Heart right ventricle (tissue), 16 donors: ENCODE results near the gene HDHD5. TPM values are rescaled to one million over a fixed set of nuclear protein-coding genes. Genes with fewer than 3 reads are reported as not detected.

Source experiments
- ATAC-seq, 8 donors: fragments of 200-7000 bp; cut with Tn5 transposase; one replicate each; pipeline ENCODE4 v1.9.1; 2020; ENCODE audit warnings: mild to moderate bottlenecking in 8 of 8, moderate library complexity in 8 of 8, moderate number of reproducible peaks in 1 of 8
- DNase-seq, 2 donors: peaks; one replicate each; pipeline ENCODE4 v3.0.0-alpha.2; 2020
- H3K27ac ChIP-seq, 10 donors: fragments of 200-600 bp; sonication (generic) in 2 of 10; one replicate each; pipeline versions ENCODE4 v1.5.0 to v1.8.0; 2020 to 2022; ENCODE audit warnings: mild to moderate bottlenecking in 3 of 10
- H3K27me3 ChIP-seq, 7 donors: fragments of 200-600 bp; one replicate each; pipeline ENCODE4 v1.8.0; 2021 to 2022; ENCODE audit warnings: mild to moderate bottlenecking in 2 of 7
- H3K36me3 ChIP-seq, 9 donors: fragments of 200-600 bp; sonication (generic) in 1 of 9; one replicate each; pipeline versions ENCODE4 v1.5.0 to v1.8.0; 2020 to 2022; ENCODE audit warnings: mild to moderate bottlenecking in 2 of 9
- H3K4me1 ChIP-seq, 9 donors: fragments of 200-600 bp; sonication (generic) in 1 of 9; one replicate each; pipeline versions ENCODE4 v1.5.0 to v1.8.0; 2020 to 2022; ENCODE audit warnings: mild to moderate bottlenecking in 4 of 9
- H3K4me3 ChIP-seq, 10 donors: fragments of 200-600 bp; sonication (generic) in 2 of 10; one replicate each; pipeline versions ENCODE4 v1.5.0 to v1.8.0; 2020 to 2022; ENCODE audit warnings: mild to moderate bottlenecking in 7 of 10, moderate library complexity in 2 of 10
- H3K9me3 ChIP-seq, 11 donors: fragments of 200-600 bp in 10 of 11; sonication (generic) in 2 of 11; one replicate each; pipeline versions ENCODE4 v1.5.0 to v1.8.0; 2013 to 2022; ENCODE audit warnings: mild to moderate bottlenecking in 2 of 11, control low read depth in 1 of 11, moderate library complexity in 1 of 11
- WGBS, 2 donors: extraction: QIAGEN DNeasy Blood & Tissue Kit; methylation state at CpG; one replicate each; pipeline ENCODE4 v1.1.7; 2013; ENCODE audit warnings: inconsistent platforms in 1 of 2; 5-methylcytosine and 5-hydroxymethylcytosine counted together
- intact Hi-C, 10 donors: fragments of 100-400 bp; cut with DNase I; formaldehyde crosslinking; loops; one replicate each; pipeline versions ENCODE4 v1.11.1 to v1.14.2; 2022
- polyA plus RNA-seq, 2 donors: library from polyadenylated mRNA; stranded (reverse); fragments of 200-250 nt; gene quantifications; one replicate each; pipeline ENCODE4 v1.2.3, GENCODE V29; 2013
- total RNA-seq, 10 donors: library from RNA; stranded (reverse); fragmentation: NEBNext Ultra II Directional in 3 of 10; extraction: Animal tissue kit (Norgen Biotek cat#: 25700) in 3 of 10; gene quantifications; one replicate each; pipeline versions ENCODE4 v1.2.1 to v1.2.4, GENCODE V29; 2021 to 2023
- TF ChIP-seq, protein P1 (sequence below), 9 donors: fragments of 200-600 bp; sonication (generic) in 2 of 9; IDR thresholded peaks; one replicate each; pipeline versions ENCODE4 v1.5.0 to v1.8.0; 2021 to 2022; ENCODE audit warnings: antibody characterized with exemption in 9 of 9, mild to moderate bottlenecking in 5 of 9, moderate library complexity in 1 of 9
- donor health status: Arrhythmogenic right ventricular cardiomyopathy.
- donor health status: ischemic (EF 13 %, LVEDD 7.1; RV severe dilation, severe dysfunction).
- donor health status: healthy with polysubstance abuse.
- donor health status: DM: no; HTN: yes; CAD: no.
- donor health status: DM: no; HTN: no; CAD: no.
- donor health status: ischemic (EF 25% LVEDD 6.9; RV normal size, moderate dysfunction).
- donor health status: ischemic (EF 25% LVEDD 5.7; RV mildly dilated, moderate dysfunction).
- donor health status: healthy.
- donor health status: DM: yes; HTN: yes; CAD: no.
- donor health status: Ischemic cardiomyopathy.
- donor health status: ischemic (EF 35%, LVEDD 5.7; RV mildly dilated, moderate dysfunction).
- donor health status: nonischemic (EF 11% LVEDD 7.7; RV severe dilation, severe dysfunction).
- donor health status: DM: yes; HTN: yes; CAD: no.
- donor health status: PGD.
- donor health status: ischemic (EF 29% LVEDD 5.4; RV normal size, mild dysfunction).
- donor health status: nonischemic (EF 23%, LVEDD 6.1; RV moderate dilation, normal function).

Gene HDHD5
- total and polyA plus RNA-seq, 12 donors = 23.6 to 60.4 (median 50.3) TPM

DNA sequence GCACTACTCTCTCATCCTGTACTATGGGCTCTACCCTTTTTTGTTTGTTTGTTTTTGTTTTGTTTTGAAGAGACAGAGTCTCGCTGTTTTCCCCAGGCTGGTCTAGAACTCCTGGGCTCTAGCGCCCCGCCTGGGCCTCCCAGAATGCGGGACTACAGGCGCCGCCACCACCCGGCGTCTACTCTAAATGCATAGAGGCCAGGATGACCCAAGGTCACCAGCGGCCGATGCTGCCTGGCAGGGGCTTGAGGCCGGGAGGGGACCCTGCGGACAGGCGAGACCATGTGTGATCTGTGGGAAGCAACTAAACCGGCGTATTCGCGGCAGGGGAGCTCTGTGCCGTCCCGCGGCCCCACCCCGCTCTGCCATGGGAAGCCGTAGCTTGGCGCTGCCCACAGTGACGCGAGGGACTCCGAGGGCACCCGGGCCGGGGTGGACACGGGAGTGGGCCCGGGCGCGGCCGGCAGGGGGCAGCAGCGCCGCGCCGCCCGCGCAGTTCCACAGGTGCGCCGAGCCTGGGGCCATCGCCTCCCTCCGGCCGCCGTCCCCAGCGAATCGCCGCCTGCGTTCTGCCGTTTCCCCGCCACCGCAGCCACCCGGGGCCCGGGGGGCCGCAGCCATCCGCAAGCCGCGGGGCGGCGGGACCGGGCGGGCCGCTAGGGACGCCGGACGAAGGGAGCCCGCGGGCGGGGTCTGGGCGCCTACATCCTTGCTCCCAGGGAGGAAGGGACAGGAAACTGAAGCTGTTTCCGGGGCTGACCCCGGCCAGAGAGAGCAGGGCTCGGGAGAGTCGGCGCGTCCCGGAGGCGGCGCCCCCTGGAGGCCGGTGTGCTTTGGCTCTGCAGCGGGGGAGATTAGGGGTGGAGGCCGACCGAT lies 12.3 kb upstream of the HDHD5 start:
- H3K9me3 ChIP-seq = no peaks in the 10 kb centered on the region
- DNase-seq (peak; percentile 93 to 95), ATAC-seq (peak; percentile 90 to 96 (median 94))
- peak overlapping the region; percentile 29 to 74 (median 65) for H3K4me3 ChIP-seq
- no peaks in the 10 kb centered on the region for H3K27me3 ChIP-seq
- TF ChIP-seq, protein P1, sequence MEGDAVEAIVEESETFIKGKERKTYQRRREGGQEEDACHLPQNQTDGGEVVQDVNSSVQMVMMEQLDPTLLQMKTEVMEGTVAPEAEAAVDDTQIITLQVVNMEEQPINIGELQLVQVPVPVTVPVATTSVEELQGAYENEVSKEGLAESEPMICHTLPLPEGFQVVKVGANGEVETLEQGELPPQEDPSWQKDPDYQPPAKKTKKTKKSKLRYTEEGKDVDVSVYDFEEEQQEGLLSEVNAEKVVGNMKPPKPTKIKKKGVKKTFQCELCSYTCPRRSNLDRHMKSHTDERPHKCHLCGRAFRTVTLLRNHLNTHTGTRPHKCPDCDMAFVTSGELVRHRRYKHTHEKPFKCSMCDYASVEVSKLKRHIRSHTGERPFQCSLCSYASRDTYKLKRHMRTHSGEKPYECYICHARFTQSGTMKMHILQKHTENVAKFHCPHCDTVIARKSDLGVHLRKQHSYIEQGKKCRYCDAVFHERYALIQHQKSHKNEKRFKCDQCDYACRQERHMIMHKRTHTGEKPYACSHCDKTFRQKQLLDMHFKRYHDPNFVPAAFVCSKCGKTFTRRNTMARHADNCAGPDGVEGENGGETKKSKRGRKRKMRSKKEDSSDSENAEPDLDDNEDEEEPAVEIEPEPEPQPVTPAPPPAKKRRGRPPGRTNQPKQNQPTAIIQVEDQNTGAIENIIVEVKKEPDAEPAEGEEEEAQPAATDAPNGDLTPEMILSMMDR (IDR thresholded peaks at IDR 0.05) = peak; percentile 63 to 97 (median 78)
- peak overlapping the region; percentile 89 to 99 (median 96) for H3K27ac ChIP-seq
- intact Hi-C loops = loop anchor here in 7 of 10 donors (1.0 to 10.0 kb wide), 12 partner anchors 12 to 463 kb away; partner anchors contain the start of genes CECR2 (in 2 of the 7), TMEM121B (in 2 of the 7), BCL2L13 (in 1 of the 7) and HDHD5 (in 1 of the 7)
- no peaks in the 10 kb centered on the region for H3K36me3 ChIP-seq
- 1% methylated on average over 75 to 83 of the region's 83 CpGs for WGBS, 2 donors
- peaks cover 0 to 38% (median 14%) of the 10 kb centered on the region in 9 donors for H3K4me1 ChIP-seq

DNA sequence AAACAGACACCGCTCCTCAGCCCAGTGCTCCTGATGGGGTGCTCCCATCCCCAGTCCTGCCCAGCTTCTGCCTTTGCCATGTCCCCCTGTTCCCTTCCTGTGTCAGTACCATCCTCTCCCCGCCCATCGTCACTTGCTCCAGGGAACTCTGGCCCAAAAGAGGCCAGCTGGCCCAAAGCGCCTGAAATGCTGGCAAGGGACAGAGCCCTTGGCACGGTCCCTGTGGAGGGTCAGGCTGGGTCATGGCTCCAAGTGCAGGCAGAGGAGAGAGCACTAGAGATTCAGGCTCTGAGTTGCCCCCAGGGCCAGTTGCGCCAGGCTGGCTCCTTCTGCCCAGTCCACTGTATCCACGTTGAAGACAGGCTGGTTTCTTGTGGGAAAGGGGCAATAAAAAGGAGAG lies 8.4 kb upstream of the HDHD5 start:
- no peaks in the 10 kb centered on the region for H3K27me3 ChIP-seq
- peak overlapping the region in 1 of 10 donors; percentile 9 for H3K4me3 ChIP-seq
- peaks cover 0 to 33% (median 12%) of the 10 kb centered on the region in 9 donors for H3K4me1 ChIP-seq
- no peaks in the 10 kb centered on the region for H3K36me3 ChIP-seq
- H3K9me3 ChIP-seq = no peaks in the 10 kb centered on the region
- peak; percentile 74 to 79 for DNase-seq
- peak overlapping the region in 7 of 10 donors; percentile 6 to 63 (median 47) for H3K27ac ChIP-seq
- 19 to 28% methylated on average over 7 of the region's 7 CpGs for WGBS, 2 donors
- intact Hi-C loops = loop anchor here in 7 of 10 donors (5.0 to 10.0 kb wide), 6 partner anchors 45 to 327 kb away; partner anchors contain the start of genes IL17RA (in 4 of the 7) and TMEM121B (in 1 of the 7)
- TF ChIP-seq, protein P1 (IDR thresholded peaks at IDR 0.05) = no peak
- peak in 7 of 8 donors; percentile 15 to 59 (median 31) for ATAC-seq

DNA sequence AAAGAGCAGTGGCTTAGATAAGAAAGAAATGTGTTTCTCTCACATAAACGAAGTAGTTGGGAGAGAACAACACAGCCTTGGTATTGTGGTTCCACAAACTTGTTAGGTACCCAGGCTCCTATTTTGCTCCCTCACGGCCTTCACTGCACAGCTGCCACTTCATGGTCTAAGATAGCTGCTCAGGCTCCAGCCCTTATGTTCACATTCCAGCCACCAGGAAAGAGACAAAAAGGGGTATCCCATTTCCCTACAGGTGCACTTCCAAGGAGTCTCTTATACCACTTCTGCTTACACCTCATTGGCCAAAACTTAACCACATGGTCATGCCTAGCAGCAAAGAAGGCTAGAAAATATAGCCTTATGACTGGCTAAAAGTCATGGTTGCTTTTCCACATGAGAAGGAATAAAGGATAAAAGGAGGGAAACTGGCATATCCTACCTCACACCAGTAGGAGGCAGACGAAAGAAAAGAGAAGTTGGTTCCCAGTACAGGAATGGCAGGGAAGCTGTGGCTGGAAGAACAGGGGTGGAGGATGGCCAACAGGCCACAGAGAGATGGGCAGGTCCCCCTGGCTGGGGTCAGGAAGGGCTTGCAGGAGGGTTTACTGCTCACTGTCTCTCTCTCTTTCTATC lies 5.4 kb upstream of the HDHD5 start:
- no peak for DNase-seq
- peaks cover 4 to 27% (median 11%) of the 10 kb centered on the region in 9 donors for H3K4me1 ChIP-seq
- no peak for ATAC-seq
- no peaks in the 10 kb centered on the region for H3K36me3 ChIP-seq
- intact Hi-C loops = loop anchor here in 7 of 10 donors (5.0 to 10.0 kb wide), 6 partner anchors 42 to 330 kb away; partner anchors contain the start of genes IL17RA (in 4 of the 7) and TMEM121B (in 1 of the 7)
- no peak overlapping the region for H3K4me3 ChIP-seq
- TF ChIP-seq, protein P1 (IDR thresholded peaks at IDR 0.05) = peak in 1 of 9 donors; percentile 15
- no peak overlapping the region for H3K27ac ChIP-seq
- H3K27me3 ChIP-seq = no peaks in the 10 kb centered on the region
- H3K9me3 ChIP-seq = no peaks in the 10 kb centered on the region
- 82 to 90% methylated on average over 3 of the region's 3 CpGs for WGBS, 2 donors

DNA sequence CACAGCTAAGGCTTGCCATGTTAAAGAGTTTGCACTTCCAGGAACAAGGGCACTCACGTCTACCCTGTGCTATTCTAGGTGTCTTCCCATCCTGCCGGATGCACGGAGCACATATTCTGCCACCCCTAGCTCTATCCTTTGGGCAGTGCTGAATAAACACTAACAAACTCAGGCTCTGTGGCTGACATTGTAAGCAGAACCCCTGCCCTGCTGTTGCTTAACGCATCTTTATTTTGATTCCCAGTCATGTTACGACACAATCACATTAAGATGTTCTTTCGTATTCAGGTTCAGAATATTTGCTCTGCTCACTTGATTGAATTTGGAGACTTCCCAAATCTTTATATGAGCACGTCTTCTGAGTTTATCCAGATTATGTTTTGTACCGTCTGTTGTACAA lies 3.7 kb upstream of the HDHD5 start:
- 81 to 93% methylated on average over 8 of the region's 8 CpGs for WGBS, 2 donors

More for the DNA sequence above, 3.7 kb upstream of the HDHD5 start:
- H3K27ac ChIP-seq = no peak overlapping the region
- H3K27me3 ChIP-seq = no peaks in the 10 kb centered on the region
- intact Hi-C loops = loop anchor here in 3 of 10 donors (10.0 kb wide), 3 partner anchors 48 to 332 kb away; partner anchors contain the start of gene IL17RA (in 2 of the 3)
- DNase-seq = no peak
- TF ChIP-seq, protein P1 (IDR thresholded peaks at IDR 0.05) = no peak
- no peaks in the 10 kb centered on the region for H3K9me3 ChIP-seq
- H3K4me3 ChIP-seq = no peak overlapping the region
- no peak for ATAC-seq
- peaks cover 6 to 34% (median 19%) of the 10 kb centered on the region in 9 donors for H3K4me1 ChIP-seq
- H3K36me3 ChIP-seq = no peaks in the 10 kb centered on the region
